Measurements from ENCODE around the gene WBP2.
"Not testable (repeated sequence)": the region's sequence is repeated elsewhere in the genome, so short reads cannot be mapped to it uniquely, and the experiment has no call there.

WBP2 gene

GRCh38 chr17:75813081-75814020, 41.8 kb downstream of the WBP2 start:
- TF ChIP-seq CTCF (conservative IDR thresholded peaks at IDR 0.05) = no peak
- H3K27ac ChIP-seq = no peak overlapping the region

GRCh38 chr17:75812096-75813013, 42.8 kb downstream of the WBP2 start:
- no peak for TF ChIP-seq CTCF (conservative IDR thresholded peaks at IDR 0.05)
- H3K27ac ChIP-seq = no peak overlapping the region

- no peak for TF ChIP-seq CTCF (conservative IDR thresholded peaks at IDR 0.05)
- no peak overlapping the region for H3K27ac ChIP-seq
These were observed 44.0 kb downstream of the WBP2 start for GRCh38 chr17:75811174-75811573.

- H3K27ac ChIP-seq = not testable (repeated sequence)
These were observed 44.4 kb downstream of the WBP2 start for GRCh38 chr17:75810756-75811155.

- no peak for TF ChIP-seq CTCF (conservative IDR thresholded peaks at IDR 0.05)
- H3K27ac ChIP-seq = no peak overlapping the region
These were observed 44.9 kb downstream of the WBP2 start for GRCh38 chr17:75810216-75810615.

GRCh38 chr17:75809631-75810111, 45.5 kb downstream of the WBP2 start:
- no peak for TF ChIP-seq CTCF (conservative IDR thresholded peaks at IDR 0.05)
- H3K27ac ChIP-seq = no peak overlapping the region

- H3K27ac ChIP-seq = no peak overlapping the region
- no peak for TF ChIP-seq CTCF (conservative IDR thresholded peaks at IDR 0.05)
These were observed 46.1 kb downstream of the WBP2 start for GRCh38 chr17:75808905-75809621.
